ENCODE measurements around the gene TAF10. TPM values are rescaled to one million over a fixed set of nuclear protein-coding genes. Genes with fewer than 3 reads are reported as not detected.

TAF10 gene
- total RNA-seq, 1 donor from 2014 or later, result 154 TPM

DNA sequence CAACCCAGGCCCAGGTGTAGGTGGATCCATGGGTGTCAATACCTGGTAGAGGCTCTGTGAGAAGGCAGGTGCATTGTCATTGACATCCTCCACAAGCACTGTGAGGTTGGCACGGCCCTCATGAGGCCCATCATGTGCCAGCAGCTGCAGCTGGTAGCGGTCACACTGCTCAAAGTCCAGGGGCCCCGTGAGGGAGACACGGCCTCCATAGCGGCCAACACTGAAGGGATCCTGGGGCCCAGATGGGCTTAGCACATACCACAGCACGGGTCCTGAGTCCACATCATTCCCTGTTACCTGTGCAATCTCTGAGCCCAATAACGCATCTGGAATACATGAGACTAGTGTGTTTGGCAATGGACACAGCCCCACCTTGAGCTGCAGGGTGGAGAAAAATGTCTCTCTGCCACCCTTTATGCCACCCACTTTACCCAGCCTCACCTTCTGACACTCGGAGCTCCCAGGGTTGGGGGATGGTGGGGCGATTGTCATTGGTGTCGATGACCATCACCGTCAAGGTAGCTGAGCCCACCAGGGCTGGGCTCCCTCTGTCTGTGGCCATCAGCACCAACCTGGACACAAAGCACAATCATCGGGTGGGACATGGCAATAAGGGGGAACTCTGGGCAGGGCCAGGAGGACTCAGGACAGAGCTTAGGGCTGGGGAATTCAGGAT lies 13.3 kb upstream of the TAF10 start:
- ChIA-PET CTCF (no interaction called here), POLR2A (no interaction called here)
- intact Hi-C loops (cut with micrococcal nuclease), result no loop called here
- no peak overlapping the region for H3K27ac Mint-ChIP-seq
- no peak for DNase-seq
- no peaks in the 10 kb centered on the region for H3K36me3 Mint-ChIP-seq (ENCODE audit: low read depth)
- peaks cover 20% of the 10 kb centered on the region for H3K4me1 Mint-ChIP-seq
- H3K27me3 Mint-ChIP-seq, result no peaks in the 10 kb centered on the region
- no peaks in the 10 kb centered on the region for H3K9me3 Mint-ChIP-seq
- H3K4me3 Mint-ChIP-seq, result no peak overlapping the region
- TF ChIP-seq CTCF (IDR thresholded peaks at IDR 0.05), result no peak
- no peak for ATAC-seq (ENCODE audit: low read depth)

DNA sequence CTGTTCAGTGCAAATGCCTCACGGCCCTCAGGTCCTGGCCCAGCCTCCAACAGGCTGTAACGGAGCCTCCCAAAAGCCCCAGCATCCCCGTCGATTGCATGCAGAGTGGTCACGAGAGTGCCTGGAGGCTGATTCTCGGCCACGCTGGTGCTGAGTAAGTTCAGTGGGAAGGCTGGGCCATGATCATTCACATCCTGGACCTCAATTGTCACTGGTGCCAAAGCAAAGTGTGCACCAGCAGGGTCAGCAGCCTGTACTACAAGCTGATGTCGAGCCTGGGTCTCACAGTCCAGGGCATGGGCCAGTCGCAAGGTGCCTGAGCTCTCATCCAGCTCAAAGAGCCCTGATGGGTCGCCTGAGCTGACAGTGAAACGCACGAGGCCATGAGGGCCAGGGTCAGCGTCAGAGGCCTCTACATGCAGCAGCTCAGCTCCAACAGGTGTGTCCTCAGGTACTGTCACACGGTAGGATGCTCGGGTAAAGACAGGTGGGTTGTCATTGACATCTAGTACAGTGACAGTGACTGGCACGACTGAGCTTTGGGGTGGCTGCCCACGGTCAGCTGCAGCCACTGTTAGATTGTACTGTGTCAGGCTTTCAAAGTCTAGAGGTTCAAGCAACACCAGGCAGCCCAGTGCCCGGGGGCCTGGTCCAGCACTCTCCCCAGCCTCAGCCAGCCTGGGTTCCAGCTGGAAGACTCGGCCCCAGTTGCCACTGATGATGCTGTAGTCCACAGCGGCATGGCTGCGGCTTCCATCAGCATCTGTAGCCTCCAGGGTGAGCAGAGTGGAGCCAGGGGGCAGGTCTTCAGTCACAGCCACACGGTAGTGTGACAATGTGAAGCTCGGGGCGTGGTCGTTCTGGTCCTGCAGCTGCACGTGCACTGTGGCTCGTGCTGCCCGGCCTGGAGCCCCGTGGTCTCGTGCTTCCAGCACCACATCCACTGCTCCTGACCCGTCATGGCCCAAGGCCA lies 11.7 kb upstream of the TAF10 start:
- Mint-ChIP-seq H3K27ac (no peak overlapping the region), H3K36me3 (ENCODE audit: low read depth) (no peaks in the 10 kb centered on the region), H3K9me3 (no peaks in the 10 kb centered on the region), H3K27me3 (no peaks in the 10 kb centered on the region), H3K4me1 (peaks cover 20% of the 10 kb centered on the region), H3K4me3 (no peak overlapping the region)
- peak; percentile 8 for DNase-seq
- ChIA-PET CTCF (no interaction called here), POLR2A (no interaction called here)
- no peak for ATAC-seq (ENCODE audit: low read depth)
- intact Hi-C loops (cut with micrococcal nuclease), result no loop called here
- no peak for TF ChIP-seq CTCF (IDR thresholded peaks at IDR 0.05)

GRCh38 chr11:6622261-6623171 lies 10.5 kb upstream of the TAF10 start:
- Mint-ChIP-seq H3K27me3 (no peaks in the 10 kb centered on the region), H3K27ac (no peak overlapping the region), H3K36me3 (ENCODE audit: low read depth) (peaks cover 2% of the 10 kb centered on the region), H3K9me3 (no peaks in the 10 kb centered on the region), H3K4me3 (no peak overlapping the region), H3K4me1 (peaks cover 11% of the 10 kb centered on the region)
- CTCF ChIA-PET, result no interaction called here
- POLR2A ChIA-PET, result interaction anchor here (0.9 to 1.9 kb wide), 4 partner anchors 10 to 19 kb away, joined by 3 to 11 read pairs (median 7); partner anchors contain the start of genes ILK and TAF10
- intact Hi-C loops (cut with micrococcal nuclease), result no loop called here
- TF ChIP-seq CTCF (IDR thresholded peaks at IDR 0.05), result no peak
- DNase-seq, result peak; percentile 12
- no peak for ATAC-seq (ENCODE audit: low read depth)

- no peaks in the 10 kb centered on the region for H3K27me3 Mint-ChIP-seq
- no peak overlapping the region for H3K27ac Mint-ChIP-seq
- H3K4me3 Mint-ChIP-seq, result no peak overlapping the region
- ChIA-PET POLR2A (interaction anchor here (0.9 to 1.9 kb wide), 6 partner anchors 9 to 62 kb away, joined by 3 to 11 read pairs (median 4); partner anchors contain the start of genes ILK, MRPL17 and TAF10), CTCF (no interaction called here)
- no peak for TF ChIP-seq CTCF (IDR thresholded peaks at IDR 0.05)
- H3K4me1 Mint-ChIP-seq, result peaks cover 4% of the 10 kb centered on the region
- intact Hi-C loops (cut with micrococcal nuclease), result no loop called here
- H3K36me3 Mint-ChIP-seq (ENCODE audit: low read depth), result peaks cover 4% of the 10 kb centered on the region
- no peak for ATAC-seq (ENCODE audit: low read depth)
- no peaks in the 10 kb centered on the region for H3K9me3 Mint-ChIP-seq
- peak; percentile 14 for DNase-seq
Observed at GRCh38 chr11:6621711-6622211, 9.7 kb upstream of the TAF10 start.

Measured in activated B cell treated with CpG ODN at 0.5 μM for 24 hours (primary cell).